Occipital lobe (tissue), 2 donors: ENCODE measurements around the gene PLA2G1B. TPM values are rescaled to one million over a fixed set of nuclear protein-coding genes. Genes with fewer than 3 reads are reported as not detected.
A peak's percentile ranks its signal among the peaks of the same experiment; 100 is the strongest.

ENCODE experiments used
- DNase-seq: peaks from one replicate; lab custom pipeline; 2025; lab: John Stamatoyannopoulos, UW
- total RNA-seq: library from RNA; depleted of rRNA; stranded (reverse); fragments of >200 nt; gene quantifications from one replicate; pipeline ENCODE4 v1.2.3, GENCODE V29; 2014

The PLA2G1B gene
- not detected for total RNA-seq

GRCh38 chr12:120327593-120327992 lies at the start of gene PLA2G1B:
Gene PLA2G1B, minus strand, starts transcription at chr12:120327779. Its CDS starts 26 bp downstream, at chr12:120327753.
- no peak for DNase-seq

GRCh38 chr12:120376934-120377572 lies 49.5 kb upstream of the PLA2G1B start:
- DNase-seq = no peak

- DNase-seq = no peak
Observed at GRCh38 chr12:120376416-120376815, 48.8 kb upstream of the PLA2G1B start.

GRCh38 chr12:120376009-120376408 lies 48.4 kb upstream of the PLA2G1B start:
- DNase-seq = no peak

DNA sequence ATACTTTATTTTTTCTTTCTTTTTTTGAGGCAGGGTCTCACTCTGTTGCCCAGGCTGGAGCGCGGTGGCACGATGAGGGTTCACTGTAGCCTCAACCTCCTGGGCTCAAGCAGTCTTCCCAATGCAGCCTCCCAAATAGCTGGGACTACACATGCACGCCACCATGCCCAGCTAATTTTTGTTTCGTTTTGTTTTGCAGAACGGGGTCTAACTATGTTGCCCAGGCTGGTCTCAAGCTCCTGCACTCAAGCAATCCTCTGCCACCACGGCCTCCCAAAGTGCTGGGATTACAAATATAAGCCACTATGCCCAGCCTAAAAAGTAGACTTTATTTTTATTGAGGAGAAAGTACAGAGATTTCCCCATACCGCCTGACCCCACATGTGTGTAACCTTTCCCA lies 46.1 kb upstream of the PLA2G1B start:
- DNase-seq = no peak

DNA sequence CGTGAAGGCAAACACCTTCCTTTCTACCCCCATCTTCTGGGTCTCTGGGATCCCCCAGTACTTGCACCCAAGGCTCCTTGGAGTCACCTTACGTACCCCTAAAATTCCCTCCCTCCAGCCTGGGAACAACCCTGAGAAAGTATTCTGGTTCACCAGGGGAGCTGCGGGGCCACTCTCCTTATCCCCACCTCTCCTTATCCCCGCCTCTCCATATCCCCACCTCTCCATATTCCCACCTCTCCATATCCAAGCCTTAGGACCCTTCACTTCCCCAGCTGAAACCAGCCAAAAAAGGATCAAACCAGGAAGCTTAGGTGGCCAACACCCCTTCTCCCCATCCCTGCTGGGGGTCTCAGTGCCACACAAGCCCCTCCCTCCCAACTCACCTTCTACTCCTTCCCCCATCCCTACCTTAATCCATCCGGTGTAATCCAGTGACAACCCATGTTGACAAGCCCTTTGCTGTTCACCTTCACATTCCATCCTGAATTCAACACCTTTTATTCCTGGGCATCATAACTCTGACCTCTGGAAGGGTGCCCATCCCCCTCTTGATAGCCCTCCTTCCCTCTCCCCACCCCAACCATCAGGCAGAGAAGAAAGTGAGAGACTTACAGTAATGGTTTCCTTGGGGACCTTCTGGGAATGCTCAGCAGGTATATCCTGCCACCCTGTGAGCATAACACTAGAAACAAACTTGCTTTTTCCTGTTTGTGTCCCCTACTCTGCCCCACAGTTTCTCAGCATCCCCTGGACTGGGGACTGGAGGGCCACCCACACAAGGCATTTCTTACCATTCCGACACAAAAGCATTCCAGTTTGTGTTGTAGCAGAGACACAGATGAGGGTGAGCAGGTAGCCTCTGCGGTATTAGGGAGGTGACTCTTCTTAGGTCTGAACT lies 43.0 kb upstream of the PLA2G1B start:
- no peak for DNase-seq

- DNase-seq = no peak
Observed at GRCh38 chr12:120369603-120370342, 42.2 kb upstream of the PLA2G1B start.

DNA sequence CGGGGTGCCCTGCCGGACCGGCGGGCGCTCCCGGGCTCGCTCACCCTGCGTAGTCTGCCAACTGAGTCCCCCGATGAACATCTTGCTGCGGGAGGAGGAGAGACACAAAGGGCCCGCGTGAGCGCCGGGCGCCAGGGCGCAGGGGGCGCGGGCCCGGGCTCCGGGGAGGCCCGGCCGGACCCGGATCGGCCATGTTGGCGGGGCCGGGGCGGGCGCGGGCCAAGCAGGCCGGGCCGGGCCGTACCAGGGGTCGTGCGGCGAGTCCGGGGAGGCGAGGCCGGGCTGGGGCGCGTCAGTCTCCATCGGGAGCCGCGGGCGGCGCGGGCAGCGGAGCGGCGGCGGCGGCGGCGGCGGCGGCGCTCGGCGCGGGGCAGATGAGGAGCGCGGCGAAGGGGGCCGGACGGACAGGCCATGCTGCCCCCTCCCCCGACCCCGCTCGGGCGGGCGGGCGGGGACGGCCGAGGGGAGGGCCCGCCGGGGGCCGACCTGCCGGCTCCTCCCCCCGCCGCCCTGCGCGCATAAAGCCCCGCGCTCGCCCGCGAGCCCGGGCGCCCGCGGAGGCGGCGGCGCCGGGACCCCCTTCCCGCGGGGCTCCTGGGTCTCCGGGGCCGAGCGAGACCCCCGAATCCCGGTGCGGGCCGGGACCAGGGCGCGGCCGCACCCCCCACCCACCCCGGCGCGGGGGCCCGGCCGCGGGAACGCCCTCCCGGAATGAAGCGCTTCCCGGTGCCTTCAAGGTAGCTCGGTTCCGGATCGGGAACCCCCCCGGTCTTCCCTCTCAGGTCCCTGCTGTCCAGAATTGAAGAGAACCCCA lies 41.4 kb upstream of the PLA2G1B start, which contains the start of gene MSI1:
TSS of gene MSI1 (minus strand) at position 376 of the 814 bp plus-strand sequence. CDS start at position 303, 73 bp downstream.
- DNase-seq = no peak

- DNase-seq = no peak
Observed at GRCh38 chr12:120367924-120368788, 40.6 kb upstream of the PLA2G1B start.

DNA sequence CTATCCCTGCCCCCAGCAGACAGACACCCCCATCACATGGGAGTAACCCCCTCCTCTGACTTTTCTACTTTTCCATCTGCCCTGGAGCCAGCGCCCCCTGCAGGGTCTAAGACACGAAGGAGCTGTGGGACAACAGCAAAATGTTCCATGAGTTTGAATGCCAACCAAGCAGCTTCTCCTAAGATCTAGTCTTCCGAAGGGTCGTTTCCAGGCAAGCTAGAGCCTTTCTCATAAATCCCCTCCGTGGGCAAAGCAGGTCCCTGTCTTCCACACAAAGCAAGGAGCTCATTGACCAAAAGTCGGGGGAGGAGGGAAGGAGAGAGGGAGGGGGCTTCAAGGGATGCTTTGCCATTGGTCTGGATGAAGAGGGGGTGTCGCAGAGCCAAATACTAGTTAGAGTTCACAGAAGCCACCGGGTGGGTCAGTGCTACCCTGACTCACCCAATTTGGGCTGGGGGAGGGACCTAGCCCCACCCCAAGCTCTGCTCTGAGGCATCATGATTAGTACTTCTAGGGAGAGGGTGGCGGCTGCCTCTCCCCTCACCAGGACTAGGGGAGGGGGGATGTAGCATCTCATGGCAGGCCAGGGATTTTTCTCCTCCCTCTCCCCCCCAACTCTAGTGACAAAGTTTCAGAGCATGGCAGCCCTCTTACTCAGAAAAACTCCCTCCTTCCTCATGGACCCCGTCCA lies 39.8 kb upstream of the PLA2G1B start:
- no peak for DNase-seq

- DNase-seq = no peak
Observed at GRCh38 chr12:120366845-120367232, 39.3 kb upstream of the PLA2G1B start.

DNA sequence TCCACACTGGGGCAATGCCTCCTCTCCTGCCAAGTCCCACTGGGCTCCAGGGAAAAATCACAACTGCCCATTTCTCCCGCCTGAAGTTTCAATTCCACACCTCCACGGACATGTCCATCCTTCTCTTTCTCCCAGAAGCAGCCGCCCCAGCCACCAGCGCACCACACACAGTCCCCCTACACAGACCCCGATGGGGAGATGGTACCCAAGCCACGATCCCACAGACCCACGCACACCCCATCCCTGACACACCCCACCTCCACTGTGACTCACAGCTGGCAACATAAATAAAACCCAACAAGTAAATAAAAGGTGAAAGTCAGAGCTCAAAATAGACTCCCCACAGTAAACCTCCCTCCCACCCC lies 38.7 kb upstream of the PLA2G1B start:
- DNase-seq = no peak

GRCh38 chr12:120365675-120366340 lies 38.2 kb upstream of the PLA2G1B start:
- peak; percentile 13 for DNase-seq

DNA sequence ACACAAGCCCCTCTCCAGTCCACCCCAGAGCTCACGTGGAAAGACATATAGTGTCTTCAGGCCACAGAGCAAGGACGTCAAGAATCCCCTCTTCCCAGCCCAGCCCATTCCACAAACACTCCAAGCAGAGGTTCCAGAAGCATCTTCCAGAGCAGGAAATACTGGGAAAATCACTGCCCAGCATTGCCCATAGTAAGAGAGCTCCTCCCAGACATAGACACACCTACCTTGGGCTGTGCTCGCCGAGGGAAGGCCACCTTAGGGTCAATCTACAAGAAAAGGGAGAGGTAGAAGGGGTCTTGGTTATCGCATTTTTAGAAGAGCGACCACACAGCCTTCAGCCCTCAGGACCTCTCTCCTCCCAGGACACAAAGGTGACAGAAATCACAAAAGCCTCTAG lies 36.9 kb upstream of the PLA2G1B start:
- DNase-seq = no peak

DNA sequence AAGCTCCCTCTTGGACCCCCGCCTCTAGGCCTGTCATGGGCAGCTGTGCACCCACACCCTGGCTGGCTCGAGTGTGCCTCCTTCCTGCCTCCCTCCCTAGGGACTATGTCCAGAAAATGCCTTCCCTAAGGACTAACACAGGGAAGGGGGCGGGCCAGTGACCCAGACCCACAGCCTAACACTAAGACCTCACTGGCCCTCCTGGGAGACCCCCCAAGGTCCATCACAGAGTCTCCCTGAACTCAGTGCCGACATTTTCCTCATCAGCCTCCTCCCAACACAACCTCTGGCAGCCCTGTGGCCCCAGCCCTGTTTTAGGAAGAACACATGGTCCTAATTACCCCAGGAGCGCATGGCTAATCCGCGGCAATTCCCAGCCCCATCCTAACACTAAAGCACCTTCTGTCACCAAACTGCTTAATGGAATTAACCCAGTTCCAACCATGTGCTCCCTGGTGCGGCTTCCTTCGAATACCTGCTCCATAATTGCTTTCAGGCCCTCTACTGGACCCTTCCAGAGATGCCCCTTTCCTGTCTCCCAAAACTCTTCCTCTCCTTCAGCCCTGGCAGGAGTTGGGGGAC lies 35.8 kb upstream of the PLA2G1B start:
- DNase-seq = no peak

- no peak for DNase-seq
Observed at GRCh38 chr12:120362516-120363273, 35.1 kb upstream of the PLA2G1B start.

DNA sequence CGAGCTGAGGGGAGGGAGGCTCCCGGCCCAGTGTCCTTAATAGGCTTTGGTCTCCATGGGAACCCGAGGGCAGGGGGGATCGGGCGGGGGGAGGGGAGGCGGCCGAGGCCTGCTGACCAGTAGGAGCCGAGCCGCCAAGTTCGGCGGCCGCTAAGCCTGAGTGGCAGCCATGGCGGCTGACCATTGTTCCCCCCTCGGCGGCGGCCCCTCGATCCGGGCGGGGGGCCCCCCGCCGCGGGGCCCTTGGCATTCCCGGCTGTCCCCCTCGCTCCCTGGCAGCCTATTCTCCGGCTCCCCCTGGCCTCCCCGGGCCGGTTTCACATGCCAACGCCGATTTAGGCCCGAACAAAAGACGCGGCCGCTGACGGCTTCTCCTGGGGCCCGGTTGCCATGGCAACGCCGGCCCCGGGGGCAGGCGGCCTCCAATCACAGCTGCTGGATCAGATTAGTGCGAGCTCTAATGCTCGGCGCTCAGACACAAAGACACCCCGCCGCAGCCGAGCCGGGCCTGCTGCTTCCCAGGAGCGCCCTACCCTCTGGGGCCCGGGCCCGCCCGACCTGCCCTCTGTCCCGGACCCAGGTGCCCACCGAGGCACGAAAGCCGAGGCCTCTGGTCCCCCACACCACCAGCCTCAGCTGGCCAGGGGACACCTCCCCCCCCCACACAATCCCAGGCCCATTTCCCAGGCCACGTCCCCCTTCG lies 34.1 kb upstream of the PLA2G1B start:
- peak; percentile 75 for DNase-seq
